Esophagus (tissue), 2 donors: ENCODE results near the gene ZBTB21. TPM values are rescaled to one million over a fixed set of nuclear protein-coding genes. Genes with fewer than 3 reads are reported as not detected.
"Not testable (repeated sequence)": the region's sequence is repeated elsewhere in the genome, so short reads cannot be mapped to it uniquely, and the experiment has no call there.

ENCODE experiments used
- H3K27ac ChIP-seq, 2 donors: one replicate each; pipeline ENCODE4 v1.5.1; 2013; ENCODE audit warnings: low read depth in 2 of 2, mild to moderate bottlenecking in 2 of 2, inconsistent platforms in 1 of 2, low read length in 1 of 2, moderate library complexity in 1 of 2
- H3K27me3 ChIP-seq, 2 donors: one replicate each; pipeline ENCODE4 v1.6.1; 2013; ENCODE audit warnings: low read length in 2 of 2, control low read depth in 1 of 2, mild to moderate bottlenecking in 1 of 2; ENCODE audit not compliant: insufficient read depth in 2 of 2, control insufficient read depth in 1 of 2
- H3K36me3 ChIP-seq, 2 donors: one replicate each; pipeline ENCODE4 v1.6.1; 2013; ENCODE audit warnings: low read length in 1 of 2; ENCODE audit not compliant: control insufficient read depth in 2 of 2, insufficient read depth in 2 of 2
- H3K4me1 ChIP-seq, 2 donors: one replicate each; pipeline ENCODE4 v1.6.1; 2013; ENCODE audit warnings: low read length in 1 of 2; ENCODE audit not compliant: control insufficient read depth in 2 of 2, insufficient read depth in 2 of 2
- H3K4me3 ChIP-seq, 2 donors: one replicate each; pipeline ENCODE4 v1.5.1; 2013; ENCODE audit warnings: low read length in 2 of 2, mild to moderate bottlenecking in 2 of 2, low read depth in 1 of 2, moderate library complexity in 1 of 2
- H3K9me3 ChIP-seq, 2 donors: one replicate each; pipeline ENCODE4 v1.6.1; 2013; ENCODE audit warnings: mild to moderate bottlenecking in 2 of 2, low read depth in 1 of 2, low read length in 1 of 2, moderate library complexity in 1 of 2; ENCODE audit not compliant: control insufficient read depth in 2 of 2, insufficient read depth in 1 of 2
- WGBS, 2 donors: extraction: QIAGEN DNeasy Blood & Tissue Kit; methylation state at CpG; one replicate each; pipeline ENCODE4 v1.1.7; 2013; 5-methylcytosine and 5-hydroxymethylcytosine counted together
- polyA plus RNA-seq, 2 donors: library from polyadenylated mRNA; stranded (reverse); fragments of 200-250 nt; gene quantifications; one replicate each; pipeline ENCODE4 v1.2.3, GENCODE V29; 2013
- donor health status: healthy with polysubstance abuse.
- donor health status: Bipolar disorder and iron deficiency.

Gene ZBTB21
- polyA plus RNA-seq, 2 donors, result 1.6 to 2.7 TPM

- H3K36me3 ChIP-seq, result peaks cover 0 to 2% of the 10 kb centered on the region in 2 donors
- no peaks in the 10 kb centered on the region for H3K9me3 ChIP-seq
- peaks cover 13 to 28% of the 10 kb centered on the region in 2 donors for H3K4me1 ChIP-seq
- peak overlapping the region; percentile 69 to 72 for H3K4me3 ChIP-seq
- H3K27ac ChIP-seq, result peak overlapping the region in 1 of 2 donors; percentile 74
- 90 to 94% methylated on average over 5 of the region's 5 CpGs for WGBS, 2 donors
- H3K27me3 ChIP-seq, result no peaks in the 10 kb centered on the region
Measured at GRCh38 chr21:41951876-41952567, 58.1 kb downstream of the ZBTB21 start.

- H3K4me3 ChIP-seq, result no peak overlapping the region
Measured at GRCh38 chr21:41950941-41951351, 59.2 kb downstream of the ZBTB21 start.

GRCh38 chr21:41949631-41950030 lies 60.5 kb downstream of the ZBTB21 start:
- peaks cover 13 to 20% of the 10 kb centered on the region in 2 donors for H3K4me1 ChIP-seq
- H3K27ac ChIP-seq, H3K36me3 ChIP-seq, H3K4me3 ChIP-seq, H3K27me3 ChIP-seq, H3K9me3 ChIP-seq: not testable (repeated sequence)
- 97 to 98% methylated on average over 3 of the region's 3 CpGs for WGBS, 2 donors

More at GRCh38 chr21:41950941-41951351, 59.2 kb downstream of the ZBTB21 start:
- Histone ChIP-seq H3K4me1 (peaks cover 13 to 26% of the 10 kb centered on the region in 2 donors), H3K27me3 (no peaks in the 10 kb centered on the region), H3K36me3 (peaks cover 0 to 2% of the 10 kb centered on the region in 2 donors), H3K9me3 (no peaks in the 10 kb centered on the region), H3K27ac (no peak overlapping the region)
- 85 to 88% methylated on average over 14 of the region's 14 CpGs for WGBS, 2 donors

GRCh38 chr21:41948901-41949300 lies 61.3 kb downstream of the ZBTB21 start:
- Histone ChIP-seq H3K27ac (no peak overlapping the region), H3K4me1 (peaks cover 13 to 16% of the 10 kb centered on the region in 2 donors)
- WGBS, 2 donors, result 87 to 94% methylated on average over 11 of the region's 11 CpGs

GRCh38 chr21:41948078-41948895 lies 61.9 kb downstream of the ZBTB21 start:
- no peak overlapping the region for H3K4me3 ChIP-seq

More at GRCh38 chr21:41948901-41949300, 61.3 kb downstream of the ZBTB21 start:
- H3K9me3 ChIP-seq, result no peaks in the 10 kb centered on the region
- no peak overlapping the region for H3K4me3 ChIP-seq
- H3K36me3 ChIP-seq, result peaks cover 0 to 2% of the 10 kb centered on the region in 2 donors
- no peaks in the 10 kb centered on the region for H3K27me3 ChIP-seq

GRCh38 chr21:41945982-41946381 lies 64.2 kb downstream of the ZBTB21 start:
- no peaks in the 10 kb centered on the region for H3K27me3 ChIP-seq
- peaks cover 0 to 2% of the 10 kb centered on the region in 2 donors for H3K36me3 ChIP-seq
- no peak overlapping the region for H3K4me3 ChIP-seq
- 88 to 92% methylated on average over 8 of the region's 8 CpGs for WGBS, 2 donors
- H3K27ac ChIP-seq, result no peak overlapping the region
- H3K4me1 ChIP-seq, result peaks cover 4 to 12% of the 10 kb centered on the region in 2 donors
- no peaks in the 10 kb centered on the region for H3K9me3 ChIP-seq

More at GRCh38 chr21:41948078-41948895, 61.9 kb downstream of the ZBTB21 start:
- 49 to 56% methylated on average over 9 of the region's 9 CpGs for WGBS, 2 donors
- Histone ChIP-seq H3K27ac (peak overlapping the region; percentile 20 to 66), H3K27me3 (no peaks in the 10 kb centered on the region), H3K4me1 (peaks cover 13 to 19% of the 10 kb centered on the region in 2 donors), H3K9me3 (no peaks in the 10 kb centered on the region), H3K36me3 (peaks cover 0 to 2% of the 10 kb centered on the region in 2 donors)

GRCh38 chr21:41943851-41944250 lies 66.3 kb downstream of the ZBTB21 start:
- no peaks in the 10 kb centered on the region for H3K27me3 ChIP-seq
- no peak overlapping the region for H3K4me3 ChIP-seq
- peaks cover 4 to 9% of the 10 kb centered on the region in 2 donors for H3K4me1 ChIP-seq
- peaks cover 0 to 8% of the 10 kb centered on the region in 2 donors for H3K36me3 ChIP-seq
- no peaks in the 10 kb centered on the region for H3K9me3 ChIP-seq
- 90 to 92% methylated on average over 10 of the region's 10 CpGs for WGBS, 2 donors
- H3K27ac ChIP-seq, result no peak overlapping the region

- no peaks in the 10 kb centered on the region for H3K27me3 ChIP-seq
- H3K9me3 ChIP-seq, result no peaks in the 10 kb centered on the region
- WGBS, 2 donors, result 87 to 88% methylated on average over 9 of the region's 9 CpGs
- H3K27ac ChIP-seq, result no peak overlapping the region
- peaks cover 0 to 4% of the 10 kb centered on the region in 2 donors for H3K4me1 ChIP-seq
- peaks cover 0 to 8% of the 10 kb centered on the region in 2 donors for H3K36me3 ChIP-seq
- H3K4me3 ChIP-seq, result no peak overlapping the region
Measured at GRCh38 chr21:41942457-41942856, 67.7 kb downstream of the ZBTB21 start.

GRCh38 chr21:41941941-41942340 lies 68.2 kb downstream of the ZBTB21 start:
- no peak overlapping the region for H3K4me3 ChIP-seq
- no peak overlapping the region for H3K27ac ChIP-seq
- peaks cover 0 to 4% of the 10 kb centered on the region in 2 donors for H3K4me1 ChIP-seq
- H3K36me3 ChIP-seq, result peaks cover 0 to 8% of the 10 kb centered on the region in 2 donors
- H3K27me3 ChIP-seq, result no peaks in the 10 kb centered on the region
- no peaks in the 10 kb centered on the region for H3K9me3 ChIP-seq
- 93% methylated on average over 12 of the region's 12 CpGs for WGBS, 2 donors
